GM20431 (cell line): Measurements from ENCODE around the gene C1orf105.

Source experiments
- in situ Hi-C: fragments of 300-500 bp; cut with MseI, MboI; formaldehyde crosslinking; loops from one replicate; pipeline ENCODE4 v1.15.0; 2020; ENCODE audit warnings: low sequenced_read_pairs; ENCODE audit not compliant: unreplicated experiment

The C1orf105 gene

GRCh38 chr1:172394811-172395210 lies 25.7 kb upstream of the C1orf105 start:
- in situ Hi-C loops = no loop called here

DNA sequence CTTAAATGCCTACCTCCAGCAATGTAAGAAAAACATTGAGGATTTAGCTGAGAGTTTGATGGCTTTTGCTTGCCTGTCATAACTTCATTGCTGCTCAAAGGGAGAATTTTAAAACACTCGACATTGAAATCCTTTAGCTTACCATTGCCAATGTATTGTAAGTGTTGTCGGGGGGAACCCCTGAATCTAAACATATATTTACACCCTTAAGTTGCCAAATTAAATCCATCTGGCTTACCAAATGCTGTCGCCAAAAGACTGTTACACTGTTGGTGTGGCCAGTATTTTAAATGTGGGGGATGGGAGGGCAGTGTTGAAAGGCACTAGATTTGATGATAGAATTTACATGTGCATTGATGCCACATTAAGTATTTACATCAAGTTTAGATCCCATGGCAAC lies 24.9 kb upstream of the C1orf105 start:
- in situ Hi-C loops = no loop called here

DNA sequence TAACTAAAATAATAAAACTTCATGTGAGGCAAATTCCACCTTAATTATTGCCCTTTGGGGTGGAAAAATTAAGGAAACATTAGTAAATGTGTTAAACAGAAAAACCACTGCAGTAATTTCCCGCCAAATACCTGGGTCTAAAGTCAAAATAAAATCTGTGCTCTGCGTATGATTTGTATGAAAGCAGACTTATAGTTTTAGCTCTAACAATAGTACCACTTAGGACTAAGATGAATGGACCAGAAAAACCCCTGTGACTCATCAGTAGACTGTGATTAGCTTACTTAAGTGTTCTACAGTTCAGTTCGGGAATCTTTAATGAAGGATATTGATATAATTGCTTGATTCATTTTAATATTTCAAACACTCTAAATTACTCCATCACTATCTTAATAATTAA lies 23.3 kb upstream of the C1orf105 start:
- in situ Hi-C loops = no loop called here

DNA sequence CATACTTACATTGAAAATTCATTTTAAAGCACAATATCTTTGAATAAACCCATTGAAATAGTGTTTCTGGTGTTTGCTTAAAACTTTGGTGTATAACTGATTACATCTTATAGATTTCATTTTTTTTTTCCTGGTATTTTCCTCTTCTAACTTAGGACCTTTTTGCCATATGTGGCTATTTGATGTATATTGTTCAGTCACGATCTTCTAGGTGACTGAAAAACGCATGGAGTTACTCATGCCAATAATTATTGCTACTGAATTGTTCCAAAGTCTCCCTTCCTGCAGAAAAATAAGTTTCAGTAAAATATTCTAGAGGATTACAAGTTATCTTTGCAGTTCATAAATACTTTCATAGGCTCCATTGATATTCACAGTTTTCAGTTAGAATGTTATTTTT lies 22.9 kb upstream of the C1orf105 start:
- in situ Hi-C loops = no loop called here

- in situ Hi-C loops = no loop called here
Measured at GRCh38 chr1:172398193-172398592, 22.3 kb upstream of the C1orf105 start.

DNA sequence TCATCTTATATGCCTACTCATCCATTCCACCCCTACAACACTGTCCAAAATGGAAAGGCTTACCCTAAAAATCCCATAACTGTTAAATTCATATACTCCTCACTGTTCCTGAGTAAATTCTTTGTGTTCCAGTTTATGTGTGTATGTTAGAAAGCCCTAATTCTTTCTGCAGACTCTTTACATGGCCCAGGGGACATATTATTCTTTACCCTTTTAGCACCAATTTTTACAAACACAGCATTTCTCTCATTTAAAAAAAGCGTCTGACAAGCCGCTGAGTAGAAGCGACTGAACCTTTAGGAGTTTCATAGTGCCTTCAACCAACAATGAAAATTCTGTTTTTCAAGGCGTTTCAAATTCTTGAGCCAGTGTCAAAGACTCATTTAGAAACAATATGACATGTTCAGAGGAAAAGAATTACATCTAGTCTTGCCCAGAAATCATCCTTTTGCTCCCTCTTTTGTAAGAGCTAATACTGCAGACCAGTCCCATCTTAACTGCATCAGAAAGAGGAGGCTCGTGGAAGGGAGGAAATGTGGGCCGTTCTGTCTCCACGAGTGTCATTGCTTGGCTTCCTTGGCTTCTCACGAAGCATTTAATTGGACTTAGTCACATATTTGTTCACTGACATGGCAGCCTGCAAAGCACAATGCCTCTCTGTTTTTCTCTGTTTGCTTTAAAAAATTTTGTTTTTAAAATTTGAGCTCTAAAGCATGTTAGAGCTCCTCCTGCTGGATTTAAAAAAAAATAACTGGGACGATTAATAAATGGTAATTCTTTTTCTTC lies 21.3 kb upstream of the C1orf105 start:
- in situ Hi-C loops = no loop called here

DNA sequence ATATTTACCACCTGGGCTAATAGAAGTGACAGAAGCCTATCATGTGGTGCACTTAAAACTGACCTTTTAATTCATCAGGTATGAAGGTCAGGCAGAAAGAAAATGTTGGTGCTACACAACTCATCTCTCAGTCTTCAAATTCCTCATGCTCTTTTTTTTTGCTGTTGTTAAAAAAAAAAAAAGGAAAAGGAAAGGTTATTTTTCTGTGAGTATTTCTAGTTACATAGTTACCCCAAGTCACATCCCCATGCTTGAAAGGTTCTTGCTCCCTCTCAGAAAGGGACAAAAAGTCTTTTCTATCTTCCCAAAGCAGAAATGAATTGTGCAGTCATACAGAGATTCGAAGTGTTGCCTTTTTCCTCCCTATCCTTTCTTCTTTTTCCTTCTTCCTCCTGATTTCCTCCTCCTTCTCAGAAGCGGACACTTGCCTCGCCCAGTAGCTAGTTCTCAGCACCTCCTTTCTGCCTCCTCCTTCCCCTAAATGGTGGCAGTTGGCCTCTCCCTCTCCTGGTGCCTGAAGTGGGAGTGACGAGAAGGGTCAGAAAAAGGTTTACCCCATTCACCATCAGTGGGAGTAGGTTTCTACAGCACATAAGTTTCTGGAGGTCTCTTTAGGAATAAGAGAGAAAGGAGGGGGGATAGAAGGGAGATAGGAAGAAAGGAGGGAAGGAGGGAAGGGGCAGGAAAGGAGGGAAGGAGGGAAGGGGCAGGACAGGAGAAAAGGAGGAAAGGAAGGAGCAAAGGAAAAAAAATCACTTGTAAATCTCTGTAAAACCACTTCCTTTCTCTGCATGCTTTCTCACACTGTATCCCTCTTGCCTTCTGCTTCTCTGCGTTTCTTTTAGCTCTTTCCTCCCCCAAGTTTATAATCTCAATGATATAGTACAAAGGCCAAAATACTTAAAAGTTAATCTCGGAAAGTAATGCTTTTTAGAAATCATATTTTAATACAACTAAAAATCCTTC lies 20.4 kb upstream of the C1orf105 start:
- in situ Hi-C loops = no loop called here

DNA sequence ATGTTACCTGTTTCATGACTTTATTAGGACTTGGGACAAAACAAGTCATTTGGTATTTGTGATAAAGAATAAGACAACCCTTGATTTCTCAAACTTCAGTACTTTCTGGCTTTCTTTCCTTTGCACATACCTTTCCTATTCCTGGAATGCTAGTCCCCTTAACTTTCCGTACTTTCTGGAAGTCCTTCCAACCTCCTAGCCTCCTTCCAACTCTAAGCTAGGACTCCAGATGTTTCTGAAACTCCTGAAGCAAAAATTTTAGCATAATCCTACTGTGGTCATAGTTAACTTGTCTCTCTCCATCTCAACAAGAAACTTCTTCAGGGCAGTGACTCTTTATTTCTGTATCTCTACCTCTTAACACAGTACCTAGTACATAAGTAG lies 19.8 kb upstream of the C1orf105 start:
- in situ Hi-C loops = no loop called here

DNA sequence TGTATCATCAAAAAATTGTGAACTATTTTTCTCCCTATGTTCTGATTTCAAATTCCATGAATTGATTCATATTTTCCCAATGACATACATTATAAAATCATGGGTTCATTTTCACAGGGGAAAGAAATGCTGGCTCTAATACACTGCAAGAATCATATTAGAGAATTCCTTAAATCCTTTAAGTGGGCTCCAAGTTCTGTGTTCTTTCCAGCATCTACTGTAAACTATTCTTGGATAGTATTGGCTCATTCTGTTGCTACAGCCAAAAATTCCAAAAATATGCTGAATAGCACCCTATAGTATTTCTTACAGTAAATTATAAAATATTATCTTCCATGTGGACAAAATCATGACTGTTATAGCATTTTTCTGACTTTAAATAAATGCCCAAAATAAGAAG lies 19.0 kb upstream of the C1orf105 start:
- in situ Hi-C loops = no loop called here

DNA sequence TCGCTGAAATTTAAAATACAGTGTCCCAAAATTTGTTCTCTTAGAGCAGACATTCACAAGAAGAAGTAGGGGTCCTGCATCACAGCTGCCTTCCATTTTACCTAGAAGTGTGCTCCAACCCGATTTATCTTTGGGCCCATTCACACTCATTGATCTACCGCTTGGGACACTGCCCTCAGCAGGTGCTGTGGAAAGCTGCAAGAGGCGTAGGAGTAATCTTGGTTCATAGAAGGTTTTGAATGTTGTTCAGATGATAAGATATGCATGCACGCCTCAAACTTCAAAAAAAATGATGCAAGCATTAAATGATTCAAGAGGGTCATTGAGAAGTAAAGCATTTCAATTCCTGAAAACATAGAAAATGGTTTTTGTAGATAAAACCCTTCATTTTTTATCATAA lies 18.6 kb upstream of the C1orf105 start:
- in situ Hi-C loops = no loop called here

DNA sequence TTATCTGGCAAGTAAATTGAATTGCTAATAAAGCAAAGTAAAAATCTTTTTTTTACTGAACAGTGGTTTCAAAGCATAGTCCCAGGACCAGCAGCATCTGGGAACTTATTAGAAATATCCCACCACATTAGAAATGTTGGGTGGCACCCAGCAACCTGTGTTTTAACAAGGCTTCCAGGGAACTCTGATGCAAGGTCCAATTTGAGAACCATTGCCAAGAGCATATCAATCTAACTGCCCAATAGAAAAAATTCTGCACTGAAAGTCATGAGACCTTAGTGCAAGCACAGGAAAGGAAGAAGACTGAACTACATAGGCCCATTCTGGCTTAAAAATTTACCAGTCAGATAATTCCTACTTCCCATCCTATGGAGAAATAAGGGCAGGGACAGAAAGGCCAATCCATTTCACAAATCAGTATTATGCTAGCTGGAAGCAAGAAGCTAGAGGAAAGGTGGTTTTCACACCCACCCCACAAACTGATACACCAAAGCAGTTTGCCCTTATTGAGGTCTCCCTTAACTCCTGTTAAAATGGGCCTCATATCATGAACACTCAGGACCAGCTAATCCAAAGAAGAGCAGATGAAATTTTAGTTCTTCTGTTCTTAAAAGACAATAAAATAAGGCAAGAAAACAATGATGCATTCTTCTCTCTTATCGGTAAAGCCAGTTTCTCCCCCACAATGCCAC lies 17.5 kb upstream of the C1orf105 start:
- in situ Hi-C loops = no loop called here

DNA sequence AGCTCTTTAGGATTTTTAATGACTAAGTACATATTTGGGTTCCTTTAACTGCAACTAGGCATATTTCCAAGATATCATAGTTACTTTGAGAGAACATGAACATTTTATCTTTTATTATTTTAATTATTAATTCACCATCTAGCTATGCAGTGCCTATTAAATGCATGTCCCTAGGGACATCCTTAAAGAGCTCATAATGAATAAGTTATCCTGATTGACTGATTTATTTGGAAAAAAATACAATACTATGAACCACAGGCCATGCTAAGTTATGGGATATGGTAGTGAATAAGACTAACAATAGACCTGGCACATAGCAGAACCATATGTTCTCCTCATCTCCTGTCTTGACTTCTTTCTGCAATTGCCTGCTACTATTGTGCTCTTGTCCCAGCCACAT lies 16.4 kb upstream of the C1orf105 start:
- in situ Hi-C loops = no loop called here

- in situ Hi-C loops = no loop called here
Measured at GRCh38 chr1:172405912-172406311, 14.6 kb upstream of the C1orf105 start.

- in situ Hi-C loops = no loop called here
Measured at GRCh38 chr1:172406968-172407367, 13.5 kb upstream of the C1orf105 start.

GRCh38 chr1:172408958-172409357 lies 11.5 kb upstream of the C1orf105 start:
- in situ Hi-C loops = no loop called here

DNA sequence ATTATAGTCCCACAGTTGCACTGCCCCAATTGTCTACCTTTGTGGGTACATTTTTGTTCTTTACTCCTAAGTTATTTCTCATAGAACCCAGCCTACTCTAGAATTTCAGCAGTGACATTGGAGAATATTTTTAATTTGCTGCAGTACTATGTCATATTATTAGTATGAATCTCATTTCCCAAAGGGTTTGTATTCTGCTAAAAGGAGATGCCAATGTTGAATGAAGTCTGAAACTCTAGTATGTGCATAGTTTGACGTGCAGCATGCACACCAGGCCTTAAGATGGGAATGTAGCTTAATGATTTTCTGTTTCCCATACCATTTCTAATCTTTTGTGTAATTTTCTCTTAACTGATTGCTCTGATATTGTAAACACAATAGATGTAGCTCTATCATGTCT lies 10.5 kb upstream of the C1orf105 start:
- in situ Hi-C loops = no loop called here

GRCh38 chr1:172411791-172412338 lies 8.6 kb upstream of the C1orf105 start:
- in situ Hi-C loops = no loop called here

DNA sequence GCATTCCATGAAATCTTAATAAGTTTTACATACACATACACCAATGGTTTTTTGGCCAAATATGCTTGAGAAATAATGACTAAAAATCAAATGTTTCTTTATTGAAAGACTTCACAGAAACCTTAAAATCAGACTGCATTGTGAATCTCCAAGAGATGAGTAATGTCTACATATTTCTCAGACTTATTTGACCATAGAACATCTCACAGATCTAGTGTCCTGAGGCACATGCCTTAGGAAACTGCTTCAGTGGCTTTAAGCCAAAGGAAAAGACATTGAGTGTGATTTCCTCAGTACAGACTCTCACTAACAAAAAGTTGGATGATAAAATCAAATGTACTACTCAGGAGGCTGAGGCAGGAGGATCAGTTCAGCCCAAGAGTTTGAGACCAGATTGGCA lies 6.2 kb upstream of the C1orf105 start:
- in situ Hi-C loops = no loop called here

DNA sequence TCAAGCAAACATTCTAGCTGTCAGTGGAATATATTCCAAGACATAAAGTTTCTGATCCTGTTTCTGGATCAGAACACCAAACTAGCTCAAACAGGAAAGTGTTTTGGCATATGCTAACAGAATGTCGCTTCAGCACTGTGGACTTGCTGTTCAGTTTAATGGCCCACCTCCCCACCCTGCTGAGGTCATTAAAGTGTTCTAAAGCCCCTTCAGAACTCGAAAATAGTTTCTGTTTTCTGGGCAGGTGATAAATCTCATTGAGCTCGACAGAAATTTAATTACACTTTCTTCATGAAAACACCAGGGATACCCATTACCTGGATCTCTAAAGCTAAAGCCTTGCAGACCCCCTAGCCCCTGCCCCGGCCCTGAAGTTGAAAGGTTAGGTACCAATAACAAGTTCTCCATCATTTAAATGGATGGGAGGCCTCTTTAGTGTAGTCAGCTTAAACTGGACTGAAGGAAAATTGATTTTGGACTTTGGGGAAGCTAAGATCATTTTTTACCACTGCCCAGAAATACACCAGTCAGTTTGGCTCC lies 3.9 kb upstream of the C1orf105 start:
- in situ Hi-C loops = no loop called here

DNA sequence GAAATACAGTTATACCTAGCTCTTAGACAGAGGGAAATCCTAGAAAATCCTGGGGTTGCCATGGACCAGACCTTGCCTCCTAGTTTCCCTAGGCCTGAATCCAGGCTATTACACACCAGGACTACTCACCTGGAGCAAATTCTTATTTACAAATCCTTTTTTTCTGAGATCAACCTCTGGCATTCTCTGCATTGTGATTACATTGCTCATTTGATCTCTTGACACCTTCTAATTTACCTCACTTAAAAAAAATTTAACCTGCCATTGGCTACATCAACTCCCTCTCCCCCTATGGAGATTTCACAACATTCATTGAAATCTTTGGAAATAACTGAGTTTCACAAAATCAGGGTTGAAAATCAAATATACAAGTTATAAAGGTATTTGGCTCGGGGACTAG lies 2.9 kb upstream of the C1orf105 start:
- in situ Hi-C loops = no loop called here
